Measurements from ENCODE around the gene EYS. TPM values are rescaled to one million over a fixed set of nuclear protein-coding genes. Genes with fewer than 3 reads are reported as not detected.
"Not testable (repeated sequence)": the region's sequence is repeated elsewhere in the genome, so short reads cannot be mapped to it uniquely, and the experiment has no call there.

Gene EYS
- total RNA-seq, 2 donors from 2014 or later = not detected

DNA sequence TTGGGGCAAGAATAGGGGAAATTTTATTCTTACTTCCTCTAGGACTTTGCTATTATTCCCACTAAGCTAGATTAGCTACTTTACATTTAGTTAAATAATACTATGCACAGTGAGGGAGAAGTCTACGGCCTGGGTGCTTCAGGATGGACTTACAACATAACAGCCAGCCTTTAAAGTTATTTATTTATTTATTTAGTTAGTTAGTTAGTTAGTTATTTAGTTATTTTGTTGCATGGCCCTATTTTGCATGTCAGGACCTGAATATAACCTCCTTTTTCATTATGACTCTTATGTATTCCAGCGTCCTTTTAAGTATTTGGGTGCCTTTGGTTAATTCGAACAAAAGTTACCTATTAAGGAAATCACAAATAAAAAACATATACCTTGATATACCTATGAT, 238.7 kb downstream of the EYS start:
- no peak overlapping the region for H3K4me3 Mint-ChIP-seq
- no peak for ATAC-seq (replicated peaks)
- no peaks in the 10 kb centered on the region for H3K27me3 Mint-ChIP-seq
- H3K9me3 Mint-ChIP-seq = no peaks in the 10 kb centered on the region
- H3K4me1 Mint-ChIP-seq = no peaks in the 10 kb centered on the region
- H3K36me3 Mint-ChIP-seq (ENCODE audit: low read depth) = no peaks in the 10 kb centered on the region
- no peak overlapping the region for H3K27ac Mint-ChIP-seq

DNA sequence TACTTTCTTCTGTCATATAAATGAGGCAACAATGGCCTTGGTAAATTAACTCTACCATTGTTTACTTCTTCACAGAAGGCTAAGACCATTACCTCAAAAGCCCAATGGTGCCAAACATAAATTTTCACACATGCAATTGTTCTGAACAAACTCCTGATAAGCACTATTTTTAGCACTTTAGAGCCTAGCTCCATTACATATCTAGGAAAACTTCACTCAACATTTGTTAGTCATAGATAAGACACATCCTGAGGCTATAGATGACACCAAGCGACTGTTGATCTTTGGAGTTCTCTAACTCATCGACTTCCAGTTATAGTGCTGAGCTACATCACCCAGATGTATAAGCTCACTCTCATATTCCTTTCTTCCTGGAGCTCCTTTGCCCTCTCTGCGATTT, 245.9 kb downstream of the EYS start:
- Mint-ChIP-seq H3K27ac (no peak overlapping the region), H3K27me3 (no peaks in the 10 kb centered on the region), H3K4me1 (no peaks in the 10 kb centered on the region), H3K9me3 (peaks cover 6% of the 10 kb centered on the region), H3K36me3 (ENCODE audit: low read depth) (no peaks in the 10 kb centered on the region), H3K4me3 (no peak overlapping the region)
- ATAC-seq (replicated peaks) = no peak

DNA sequence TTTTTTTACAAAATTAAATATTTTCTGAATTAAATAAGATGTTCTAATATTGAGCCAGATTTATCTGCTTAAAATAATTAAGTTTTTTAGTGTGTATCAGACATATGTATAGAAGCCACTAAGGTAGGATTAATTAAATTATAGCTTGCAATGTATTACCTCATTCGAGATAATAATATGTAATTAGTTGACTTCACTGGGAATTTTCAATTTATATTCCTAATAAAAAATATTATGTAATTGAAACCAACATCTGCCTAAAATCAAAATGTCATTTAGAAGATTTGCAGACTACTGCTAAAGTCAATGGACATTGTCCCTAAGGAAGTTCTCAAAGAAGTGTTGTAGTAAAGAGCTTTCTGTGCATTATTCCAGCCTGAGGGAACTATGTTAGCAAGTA, 254.7 kb downstream of the EYS start:
- Mint-ChIP-seq H3K9me3 (peaks cover 13% of the 10 kb centered on the region), H3K36me3 (ENCODE audit: low read depth) (no peaks in the 10 kb centered on the region), H3K4me1 (no peaks in the 10 kb centered on the region), H3K4me3 (no peak overlapping the region), H3K27me3 (no peaks in the 10 kb centered on the region), H3K27ac (no peak overlapping the region)
- no peak for ATAC-seq (replicated peaks)

DNA sequence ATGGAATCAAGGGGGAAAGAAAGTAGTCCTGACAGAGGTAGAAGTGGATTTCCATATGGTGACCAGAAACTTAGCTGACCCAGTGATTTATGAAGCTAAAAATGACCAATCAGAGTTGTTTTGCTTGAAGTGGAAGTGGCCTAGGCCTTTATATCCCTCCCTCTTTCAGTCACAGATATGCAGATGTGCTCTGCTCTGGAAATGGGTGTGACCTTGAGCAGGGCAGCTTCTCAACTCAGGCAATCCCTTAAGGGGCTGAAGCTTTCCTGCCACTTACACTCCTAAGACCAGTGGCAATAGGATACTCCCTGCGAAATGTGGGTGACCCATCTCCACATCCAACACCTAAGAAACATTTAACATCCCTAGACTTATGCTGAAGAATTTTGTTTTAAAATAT, 256.6 kb downstream of the EYS start:
- Mint-ChIP-seq H3K27ac (no peak overlapping the region), H3K4me3 (no peak overlapping the region), H3K4me1 (no peaks in the 10 kb centered on the region), H3K27me3 (no peaks in the 10 kb centered on the region), H3K36me3 (ENCODE audit: low read depth) (no peaks in the 10 kb centered on the region), H3K9me3 (peaks cover 8% of the 10 kb centered on the region)
- no peak for ATAC-seq (replicated peaks)

DNA sequence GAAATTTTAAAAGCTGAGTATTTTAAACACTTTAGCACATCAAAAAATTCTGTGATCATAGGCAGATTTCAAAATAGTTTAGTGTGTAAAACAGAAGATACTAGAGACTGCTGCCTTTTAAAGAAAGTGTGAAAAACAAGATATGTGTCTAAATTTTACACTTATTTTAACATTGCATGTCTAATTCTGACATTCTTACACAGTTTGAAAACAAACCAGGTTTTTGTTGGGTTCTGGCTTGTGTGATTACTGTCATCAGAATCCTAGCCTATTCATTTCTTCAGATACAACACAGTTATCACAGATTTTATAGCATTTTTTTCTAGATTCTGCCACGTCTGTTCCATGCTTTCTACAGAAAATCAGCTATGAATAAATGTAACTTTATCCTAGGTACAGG, 257.1 kb downstream of the EYS start:
- no peaks in the 10 kb centered on the region for H3K36me3 Mint-ChIP-seq (ENCODE audit: low read depth)
- H3K4me1 Mint-ChIP-seq = no peaks in the 10 kb centered on the region
- H3K27ac Mint-ChIP-seq = no peak overlapping the region
- H3K4me3 Mint-ChIP-seq = no peak overlapping the region
- H3K9me3 Mint-ChIP-seq = peaks cover 8% of the 10 kb centered on the region
- H3K27me3 Mint-ChIP-seq = no peaks in the 10 kb centered on the region
- ATAC-seq (replicated peaks) = no peak

DNA sequence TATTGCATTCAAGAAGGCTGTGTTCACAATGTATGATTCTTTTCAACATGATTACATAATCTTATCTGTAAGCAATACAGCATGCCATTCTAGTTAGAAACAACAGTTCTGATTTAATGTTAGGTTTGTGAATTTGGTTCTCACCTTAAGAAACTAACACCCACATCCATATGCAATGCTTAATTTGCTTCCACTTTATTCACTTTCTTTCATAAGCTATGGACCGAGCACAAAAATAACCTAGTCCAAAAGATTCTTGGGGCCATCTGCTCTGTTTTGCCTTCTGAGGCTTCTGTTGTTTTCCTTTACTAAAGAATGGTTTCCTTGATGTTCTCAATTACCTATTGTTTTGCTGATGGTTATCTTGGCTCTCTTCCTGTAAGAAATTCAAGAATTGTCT, 258.2 kb downstream of the EYS start:
- ATAC-seq (replicated peaks) = no peak
- H3K27ac Mint-ChIP-seq = no peak overlapping the region
- H3K4me3 Mint-ChIP-seq = no peak overlapping the region
- H3K9me3 Mint-ChIP-seq = peaks cover 8% of the 10 kb centered on the region
- no peaks in the 10 kb centered on the region for H3K27me3 Mint-ChIP-seq
- H3K4me1 Mint-ChIP-seq = no peaks in the 10 kb centered on the region
- no peaks in the 10 kb centered on the region for H3K36me3 Mint-ChIP-seq (ENCODE audit: low read depth)

DNA sequence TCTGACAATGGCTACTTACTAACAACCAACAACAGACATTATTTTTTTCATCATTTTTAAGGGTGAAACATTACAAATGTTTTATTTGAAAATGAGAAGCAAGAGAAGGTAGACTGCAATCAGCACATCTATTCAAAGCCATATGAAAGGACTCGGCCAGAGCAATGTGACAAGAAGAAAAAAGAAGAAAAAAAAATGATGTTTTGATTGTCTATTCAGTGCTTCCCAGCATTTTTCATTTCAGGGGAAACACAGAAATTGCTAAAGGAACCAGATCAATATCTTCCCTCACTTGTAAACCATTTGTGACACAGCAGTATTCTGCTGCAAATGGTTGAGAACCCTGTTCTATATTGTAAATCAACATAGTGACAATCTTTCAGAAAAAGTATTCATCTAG, 270.7 kb downstream of the EYS start:
- H3K4me3 Mint-ChIP-seq = no peak overlapping the region
- no peak for ATAC-seq (replicated peaks)
- no peaks in the 10 kb centered on the region for H3K27me3 Mint-ChIP-seq
- no peaks in the 10 kb centered on the region for H3K4me1 Mint-ChIP-seq
- no peaks in the 10 kb centered on the region for H3K36me3 Mint-ChIP-seq (ENCODE audit: low read depth)
- H3K9me3 Mint-ChIP-seq = peaks cover 9% of the 10 kb centered on the region
- no peak overlapping the region for H3K27ac Mint-ChIP-seq

DNA sequence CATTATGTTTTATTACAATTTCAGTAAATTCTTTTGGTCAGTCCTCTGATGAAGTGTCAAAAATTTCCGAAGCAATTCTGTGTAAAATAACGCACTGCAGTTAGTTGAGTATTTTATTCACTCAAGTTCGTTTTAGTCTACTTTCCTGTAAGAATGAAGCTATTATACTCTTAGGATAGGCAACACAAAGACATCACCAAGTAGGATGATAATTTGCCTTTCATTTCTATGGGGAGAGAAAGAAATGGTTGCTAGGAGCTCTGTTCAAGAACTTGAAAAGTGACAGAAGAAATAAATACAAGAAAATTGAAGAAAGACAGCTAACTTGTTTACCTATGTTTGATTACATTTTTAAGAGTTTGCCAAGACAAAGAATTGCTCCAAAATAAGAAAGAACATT, 290.4 kb downstream of the EYS start:
- no peaks in the 10 kb centered on the region for H3K4me1 Mint-ChIP-seq
- H3K4me3 Mint-ChIP-seq = no peak overlapping the region
- no peaks in the 10 kb centered on the region for H3K36me3 Mint-ChIP-seq (ENCODE audit: low read depth)
- no peaks in the 10 kb centered on the region for H3K27me3 Mint-ChIP-seq
- no peak for ATAC-seq (replicated peaks)
- peaks cover 5% of the 10 kb centered on the region for H3K9me3 Mint-ChIP-seq
- no peak overlapping the region for H3K27ac Mint-ChIP-seq

DNA sequence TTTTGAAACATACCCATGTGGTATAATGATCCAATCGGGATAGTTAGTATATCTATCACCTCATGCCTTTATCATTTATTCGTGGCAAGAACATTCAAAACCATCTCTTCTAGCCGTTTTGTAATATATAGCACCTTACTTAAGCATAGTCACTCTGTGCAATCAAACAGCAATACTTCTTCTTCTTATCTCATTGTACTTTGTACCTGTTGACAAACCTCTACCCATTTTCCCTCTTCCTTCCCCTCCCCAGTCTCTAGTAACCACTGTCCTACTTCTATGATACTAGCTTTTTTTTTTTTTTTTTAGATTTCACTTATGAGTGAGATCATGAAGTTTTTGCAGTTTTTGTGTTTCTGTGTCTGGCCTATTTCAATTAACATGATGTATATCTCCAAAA, 296.7 kb downstream of the EYS start:
- no peak overlapping the region for H3K4me3 Mint-ChIP-seq
- H3K9me3 Mint-ChIP-seq = peaks cover 5% of the 10 kb centered on the region
- no peaks in the 10 kb centered on the region for H3K27me3 Mint-ChIP-seq
- no peaks in the 10 kb centered on the region for H3K4me1 Mint-ChIP-seq
- H3K27ac Mint-ChIP-seq = no peak overlapping the region
- no peaks in the 10 kb centered on the region for H3K36me3 Mint-ChIP-seq (ENCODE audit: low read depth)
- ATAC-seq (replicated peaks) = no peak

DNA sequence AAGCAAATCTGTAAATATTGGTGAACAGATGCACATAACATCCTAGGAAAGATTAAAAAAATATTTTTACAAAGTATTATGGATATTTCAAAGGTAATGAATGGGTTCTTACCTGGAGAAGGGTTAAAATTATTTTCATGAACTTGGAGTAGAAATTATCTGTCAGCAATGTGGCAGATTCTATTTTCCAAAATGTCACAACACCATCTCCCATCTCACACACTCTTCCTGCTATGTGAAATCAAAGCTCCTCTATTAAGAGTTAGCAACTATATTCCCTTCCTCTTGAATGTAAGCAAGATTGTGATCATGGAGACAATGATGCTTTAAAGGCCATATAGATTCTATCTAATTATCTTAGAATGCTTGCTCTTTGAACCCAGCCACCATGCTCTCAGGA, 304.5 kb downstream of the EYS start:
- ATAC-seq (replicated peaks) = no peak
- Mint-ChIP-seq H3K9me3 (peaks cover 9% of the 10 kb centered on the region), H3K4me1 (no peaks in the 10 kb centered on the region), H3K27me3 (no peaks in the 10 kb centered on the region), H3K27ac (no peak overlapping the region), H3K36me3 (ENCODE audit: low read depth) (no peaks in the 10 kb centered on the region), H3K4me3 (no peak overlapping the region)

DNA sequence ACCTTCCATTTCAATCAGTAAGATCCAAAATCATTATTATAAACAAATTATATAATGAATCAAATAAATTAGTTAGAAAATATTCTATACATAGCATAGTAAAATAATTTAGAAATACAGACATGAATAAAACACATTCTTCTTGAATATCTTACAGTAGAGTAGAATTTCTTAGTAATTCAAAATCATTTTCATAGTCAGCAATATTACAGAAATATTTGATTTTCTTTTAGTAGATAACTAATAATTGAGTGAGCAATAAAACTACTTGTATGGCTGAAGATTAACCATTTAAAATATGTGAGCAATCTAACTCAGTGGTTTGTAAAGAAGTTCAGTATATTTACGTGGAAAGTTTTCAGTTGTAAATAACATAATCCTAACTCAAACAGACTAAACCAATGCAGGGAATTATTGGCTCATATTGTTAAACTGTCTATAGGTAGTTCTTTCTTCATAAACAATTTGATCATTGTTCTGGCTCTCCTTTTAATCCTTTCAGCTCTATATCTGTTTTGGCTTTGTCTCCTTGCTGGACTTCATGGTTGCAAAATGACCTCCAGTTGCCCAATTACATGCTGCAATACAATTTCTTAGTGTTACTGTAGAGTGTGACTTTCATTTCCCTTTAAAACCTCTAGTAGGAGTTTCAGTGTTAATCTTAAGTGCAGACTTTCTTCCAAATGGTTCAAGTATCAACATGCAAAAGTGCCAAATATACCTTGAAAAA, 307.5 kb downstream of the EYS start:
- no peak overlapping the region for H3K4me3 Mint-ChIP-seq

DNA sequence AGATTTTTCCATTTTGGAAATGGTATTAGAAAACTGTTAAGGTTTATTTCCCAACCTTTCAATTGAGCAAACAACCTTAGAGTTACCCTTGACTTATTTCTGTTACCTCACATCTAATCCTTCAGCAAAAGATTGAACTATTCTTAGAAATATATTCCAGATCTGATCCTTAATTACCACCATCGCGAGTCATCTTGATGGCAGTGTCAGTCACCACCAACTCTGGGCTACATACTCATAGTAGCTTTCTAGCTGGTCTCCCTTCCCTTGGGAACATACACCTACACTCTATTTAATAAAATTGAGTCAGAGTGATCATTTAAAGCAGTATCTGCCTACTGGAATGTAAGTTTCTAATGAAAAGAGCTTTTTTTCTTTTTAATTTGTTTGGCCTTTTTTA, 308.2 kb downstream of the EYS start:
- H3K27me3 Mint-ChIP-seq = no peaks in the 10 kb centered on the region
- H3K36me3 Mint-ChIP-seq (ENCODE audit: low read depth) = no peaks in the 10 kb centered on the region
- H3K4me3 Mint-ChIP-seq = no peak overlapping the region
- ATAC-seq (replicated peaks) = no peak
- no peaks in the 10 kb centered on the region for H3K4me1 Mint-ChIP-seq
- H3K9me3 Mint-ChIP-seq = peaks cover 17% of the 10 kb centered on the region
- no peak overlapping the region for H3K27ac Mint-ChIP-seq

More for the DNA sequence above, 307.5 kb downstream of the EYS start:
- Mint-ChIP-seq H3K36me3 (ENCODE audit: low read depth) (no peaks in the 10 kb centered on the region), H3K9me3 (peaks cover 17% of the 10 kb centered on the region), H3K27ac (no peak overlapping the region), H3K27me3 (no peaks in the 10 kb centered on the region), H3K4me1 (no peaks in the 10 kb centered on the region)
- ATAC-seq (replicated peaks) = no peak

DNA sequence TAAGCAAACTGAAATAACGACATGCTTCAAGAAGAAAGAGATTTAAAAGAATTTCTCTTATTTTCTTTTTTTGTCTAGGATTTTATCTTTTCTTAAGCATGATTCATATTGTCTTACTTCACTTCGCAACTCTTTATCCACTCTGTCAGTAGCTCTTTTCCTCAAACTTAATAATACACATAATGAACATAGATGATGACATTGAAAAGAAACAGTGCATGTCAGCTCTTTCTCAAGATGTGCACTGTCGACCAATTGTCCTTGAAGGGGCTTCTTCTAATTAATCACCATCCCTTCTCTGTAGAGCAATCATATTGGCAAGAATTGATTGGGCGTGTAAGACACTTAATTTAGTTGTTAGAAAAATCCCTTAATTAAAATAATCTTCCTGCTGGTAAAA, 356.5 kb downstream of the EYS start:
- no peak overlapping the region for H3K27ac Mint-ChIP-seq
- H3K27me3 Mint-ChIP-seq = no peaks in the 10 kb centered on the region
- H3K9me3 Mint-ChIP-seq = peaks cover 7% of the 10 kb centered on the region
- no peak overlapping the region for H3K4me3 Mint-ChIP-seq
- no peaks in the 10 kb centered on the region for H3K4me1 Mint-ChIP-seq
- ATAC-seq (replicated peaks) = no peak
- H3K36me3 Mint-ChIP-seq (ENCODE audit: low read depth) = no peaks in the 10 kb centered on the region

DNA sequence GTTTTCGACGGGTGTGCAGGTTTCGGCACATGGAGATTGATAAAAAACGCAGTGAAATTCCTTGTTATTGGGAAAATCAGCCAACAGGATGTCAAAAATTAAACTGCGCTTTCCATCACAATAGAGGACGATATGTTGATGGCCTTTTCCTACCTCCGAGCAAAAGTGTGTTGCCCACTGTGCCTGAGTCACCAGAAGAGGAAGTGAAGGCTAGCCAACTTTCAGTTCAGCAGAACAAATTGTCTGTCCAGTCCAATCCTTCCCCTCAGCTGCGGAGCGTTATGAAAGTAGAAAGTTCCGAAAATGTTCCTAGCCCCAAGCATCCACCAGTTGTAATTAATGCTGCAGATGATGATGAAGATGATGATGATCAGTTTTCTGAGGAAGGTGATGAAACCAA, 404.4 kb downstream of the EYS start:
- H3K36me3 Mint-ChIP-seq (ENCODE audit: low read depth); H3K4me3 Mint-ChIP-seq; ATAC-seq (replicated peaks); H3K9me3 Mint-ChIP-seq; H3K27me3 Mint-ChIP-seq; H3K27ac Mint-ChIP-seq; H3K4me1 Mint-ChIP-seq: not testable (repeated sequence)

DNA sequence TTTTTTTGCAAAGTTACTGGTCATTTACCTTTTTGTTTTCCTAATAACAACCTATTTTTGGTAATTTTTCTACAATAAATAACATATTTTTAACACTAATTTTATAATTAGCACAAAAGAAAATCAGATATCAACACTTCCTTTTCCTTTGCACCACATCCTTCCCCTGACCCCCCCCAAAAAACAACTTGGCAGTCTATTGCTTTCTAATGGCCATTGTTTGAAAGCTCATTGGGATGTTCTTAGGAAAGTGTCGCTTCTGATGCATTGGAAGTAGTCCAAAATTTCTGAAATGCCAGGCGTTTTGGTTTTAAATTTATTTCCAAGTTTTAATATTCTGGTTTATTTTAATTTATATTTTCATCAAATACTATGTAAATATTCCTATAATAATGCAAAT, 407.8 kb downstream of the EYS start:
- no peak overlapping the region for H3K27ac Mint-ChIP-seq
- H3K9me3 Mint-ChIP-seq = no peaks in the 10 kb centered on the region

DNA sequence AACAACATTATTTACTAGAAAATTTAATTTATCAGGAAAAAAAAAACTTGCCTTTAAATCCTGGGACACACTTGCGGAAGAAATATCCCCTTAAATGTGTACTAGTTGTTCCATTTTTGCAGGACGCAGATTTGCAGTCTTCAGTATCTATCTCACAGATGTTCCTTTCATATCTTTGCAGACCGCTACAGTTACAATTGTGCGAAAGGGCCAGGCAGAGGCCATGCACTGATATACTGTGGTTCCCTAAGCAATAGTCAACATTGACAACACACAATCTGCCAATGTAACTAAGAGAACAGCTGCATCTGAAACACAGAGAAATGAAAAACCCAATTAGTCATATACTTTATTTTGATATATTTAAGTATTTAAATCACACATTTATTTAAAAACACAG, 411.2 kb downstream of the EYS start:
- no peak overlapping the region for H3K27ac Mint-ChIP-seq
- no peaks in the 10 kb centered on the region for H3K27me3 Mint-ChIP-seq
- no peaks in the 10 kb centered on the region for H3K4me1 Mint-ChIP-seq
- ATAC-seq (replicated peaks) = no peak
- H3K9me3 Mint-ChIP-seq = no peaks in the 10 kb centered on the region
- no peaks in the 10 kb centered on the region for H3K36me3 Mint-ChIP-seq (ENCODE audit: low read depth)
- H3K4me3 Mint-ChIP-seq = no peak overlapping the region

More for the DNA sequence above, 407.8 kb downstream of the EYS start:
- Mint-ChIP-seq H3K4me1 (no peaks in the 10 kb centered on the region), H3K27me3 (no peaks in the 10 kb centered on the region), H3K4me3 (no peak overlapping the region), H3K36me3 (ENCODE audit: low read depth) (no peaks in the 10 kb centered on the region)
- no peak for ATAC-seq (replicated peaks)

Measured in activated T-helper 17 cell treated with anti-CD3 and anti-CD28 coated beads, Interleukin-2, amount 50 U/mL, for 72 hours (primary cell).